ENCODE measurements around the gene CNP.

CNP gene

DNA sequence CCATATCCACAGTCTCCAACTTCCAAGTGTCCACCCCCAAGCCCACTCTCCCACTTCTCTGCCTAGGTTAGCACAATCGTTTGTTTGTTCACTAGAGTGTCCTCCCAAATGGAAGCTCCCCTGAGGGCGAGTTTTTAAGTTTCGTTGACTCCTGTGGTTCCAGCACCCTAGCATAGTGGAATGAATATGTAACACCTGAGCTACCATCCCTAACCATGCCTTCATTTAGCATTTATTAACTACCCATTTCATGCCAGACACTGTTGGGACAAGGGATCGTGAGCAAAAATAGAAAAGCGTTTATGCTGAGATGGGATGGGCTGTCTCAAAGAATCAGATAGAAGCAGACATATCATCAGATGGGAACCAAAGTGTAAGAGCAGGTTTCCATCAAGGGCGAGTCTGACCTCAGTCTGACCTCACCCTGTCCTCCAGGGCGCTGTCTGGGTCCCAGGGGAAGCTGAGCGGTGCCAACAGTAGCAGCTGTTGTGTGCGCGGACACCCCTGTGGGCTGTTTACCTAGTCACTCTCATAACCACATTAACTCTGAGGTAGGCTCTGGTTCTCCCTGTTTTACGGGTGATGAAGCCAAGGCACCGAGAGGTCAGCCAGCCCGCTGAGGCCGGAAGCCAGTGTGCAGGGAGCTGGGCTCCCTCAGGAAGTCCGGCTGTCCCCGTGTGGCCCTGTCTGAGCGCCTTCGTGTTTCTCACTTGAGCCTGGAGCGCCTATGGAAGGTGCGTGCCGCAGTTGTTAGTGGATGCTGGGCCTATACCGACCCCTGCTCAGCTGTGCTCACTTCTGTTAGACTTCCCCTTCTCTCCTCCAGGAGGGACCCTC lies 6.2 kb downstream of the CNP start:
- DNase-seq (ENCODE audit: low read depth in 2 of 2), result no peak

DNA sequence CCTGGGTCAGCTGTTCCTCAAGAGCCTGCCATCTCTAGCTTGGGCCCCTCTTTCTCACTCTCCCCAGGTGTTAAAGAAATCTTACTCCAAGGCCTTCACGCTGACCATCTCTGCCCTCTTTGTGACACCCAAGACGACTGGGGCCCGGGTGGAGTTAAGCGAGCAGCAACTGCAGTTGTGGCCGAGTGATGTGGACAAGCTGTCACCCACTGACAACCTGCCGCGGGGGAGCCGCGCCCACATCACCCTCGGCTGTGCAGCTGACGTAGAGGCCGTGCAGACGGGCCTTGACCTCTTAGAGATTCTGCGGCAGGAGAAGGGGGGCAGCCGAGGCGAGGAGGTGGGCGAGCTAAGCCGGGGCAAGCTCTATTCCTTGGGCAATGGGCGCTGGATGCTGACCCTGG lies 6.8 kb downstream of the CNP start:
- DNase-seq (ENCODE audit: low read depth in 2 of 2), result no peak

- DNase-seq (ENCODE audit: low read depth in 2 of 2), result no peak
Observed at GRCh38 chr17:41974031-41974430, 7.4 kb downstream of the CNP start.

DNA sequence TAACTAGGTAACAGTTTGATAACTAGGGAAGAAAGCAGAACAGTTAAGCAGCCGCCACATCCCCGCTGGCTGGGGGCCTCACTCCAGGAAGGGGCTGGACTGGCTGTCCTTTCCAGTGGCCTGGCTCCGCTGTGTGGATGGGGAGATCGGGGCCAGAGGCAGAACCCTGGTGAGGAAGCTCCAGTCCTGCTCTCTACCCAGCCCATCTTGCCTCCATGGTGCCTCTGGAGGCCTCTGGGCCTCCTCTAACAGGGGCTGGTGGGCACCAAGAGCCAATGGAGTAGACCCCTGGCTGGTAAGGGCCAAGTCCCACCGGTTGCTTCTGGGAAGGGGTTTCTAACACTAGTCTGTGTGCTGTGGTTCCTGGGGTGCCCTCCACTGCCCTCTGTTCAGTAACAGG lies 8.1 kb downstream of the CNP start:
- no peak for DNase-seq (ENCODE audit: low read depth in 2 of 2)

DNA sequence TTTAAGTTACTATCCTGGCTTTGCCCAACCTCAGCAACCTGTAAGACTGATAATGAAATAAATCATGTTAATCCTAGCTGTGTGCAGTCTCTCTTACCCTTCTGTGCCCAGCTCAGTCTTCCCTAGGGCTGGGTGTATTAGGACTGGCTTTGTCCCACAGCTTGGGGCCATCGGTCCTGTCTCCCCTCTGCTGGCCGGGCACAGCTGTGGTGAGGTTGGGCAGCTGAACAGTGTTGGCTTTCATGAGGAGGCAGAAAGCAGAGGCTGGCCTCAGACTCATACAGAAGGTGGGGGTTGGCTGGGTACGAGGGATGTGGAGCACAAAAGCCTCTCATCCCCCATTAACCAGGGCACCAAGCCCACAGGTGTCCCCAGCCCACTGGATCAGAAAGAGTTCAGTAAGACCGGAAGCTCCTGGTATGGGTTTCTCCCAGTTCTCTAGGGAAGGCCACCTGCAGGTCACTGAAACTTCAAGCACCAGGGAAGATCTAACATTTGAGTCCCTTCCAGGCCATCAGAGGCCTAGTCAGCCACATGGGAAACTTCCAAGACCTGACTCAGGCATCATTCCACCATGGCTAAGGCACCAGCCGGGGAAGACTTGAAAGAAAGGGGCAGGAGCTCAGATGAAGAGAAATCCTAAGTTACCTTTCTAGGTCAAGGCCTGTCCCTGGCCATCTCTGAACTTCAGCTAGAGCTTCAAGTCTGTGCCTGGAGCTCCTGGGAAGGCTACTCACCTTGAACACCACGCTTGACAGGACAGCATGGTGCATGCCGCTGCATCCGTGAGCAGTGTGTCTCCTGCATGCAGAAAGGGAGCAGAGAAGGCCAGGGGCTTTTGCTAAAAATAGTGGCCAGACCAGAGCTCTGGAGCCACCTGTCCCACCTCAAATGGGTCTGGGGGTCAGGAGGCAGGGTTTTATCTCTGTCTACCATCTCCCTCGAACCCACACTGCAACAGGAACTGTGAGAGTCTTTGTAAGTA lies 8.8 kb downstream of the CNP start:
- no peak for DNase-seq (ENCODE audit: low read depth in 2 of 2)

GRCh38 chr17:41976142-41976768 lies 9.7 kb downstream of the CNP start:
- DNase-seq (ENCODE audit: low read depth in 2 of 2), result no peak

DNA sequence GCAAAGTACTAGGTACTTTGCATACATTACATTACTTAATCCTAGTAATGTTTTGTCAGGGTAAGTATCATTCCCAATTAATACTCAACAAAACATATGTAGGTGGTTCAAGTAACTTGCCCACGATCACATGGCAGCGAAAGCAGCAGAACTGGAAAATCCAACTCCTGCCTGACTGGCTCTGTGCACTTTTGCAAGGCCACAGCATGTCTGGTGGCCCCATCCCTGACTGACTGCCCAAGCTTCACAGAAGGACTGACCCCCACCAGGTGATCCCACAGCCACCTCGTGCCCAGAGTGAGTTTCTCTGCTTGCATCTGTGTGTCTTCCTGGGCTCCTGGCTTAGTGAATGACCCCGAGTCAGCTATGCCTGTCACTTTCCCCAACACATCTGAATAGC lies 11.4 kb downstream of the CNP start:
- DNase-seq (ENCODE audit: low read depth in 2 of 2), result no peak

- no peak for DNase-seq (ENCODE audit: low read depth in 2 of 2)
Observed at GRCh38 chr17:41982026-41982760, 15.6 kb downstream of the CNP start.

DNA sequence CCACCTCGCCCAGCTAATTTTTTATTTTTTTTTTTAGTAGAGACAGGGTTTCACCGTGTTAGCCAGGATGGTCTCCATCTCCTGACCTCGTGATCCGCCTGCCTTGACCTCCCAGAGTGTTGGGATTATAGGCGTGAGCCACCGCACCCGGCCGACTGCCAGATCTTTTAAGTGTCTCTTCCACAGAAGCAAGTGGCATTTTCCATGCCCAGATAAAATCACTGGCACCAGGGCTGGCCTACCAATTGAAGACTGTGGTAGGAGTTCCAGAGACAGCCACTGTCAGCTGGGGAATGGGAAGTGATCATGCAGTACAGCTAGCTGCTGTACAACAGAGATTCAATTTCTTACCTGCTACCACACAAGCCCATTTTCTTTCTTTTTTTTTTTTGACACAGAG lies 17.9 kb downstream of the CNP start:
- no peak for DNase-seq (ENCODE audit: low read depth in 2 of 2)

DNA sequence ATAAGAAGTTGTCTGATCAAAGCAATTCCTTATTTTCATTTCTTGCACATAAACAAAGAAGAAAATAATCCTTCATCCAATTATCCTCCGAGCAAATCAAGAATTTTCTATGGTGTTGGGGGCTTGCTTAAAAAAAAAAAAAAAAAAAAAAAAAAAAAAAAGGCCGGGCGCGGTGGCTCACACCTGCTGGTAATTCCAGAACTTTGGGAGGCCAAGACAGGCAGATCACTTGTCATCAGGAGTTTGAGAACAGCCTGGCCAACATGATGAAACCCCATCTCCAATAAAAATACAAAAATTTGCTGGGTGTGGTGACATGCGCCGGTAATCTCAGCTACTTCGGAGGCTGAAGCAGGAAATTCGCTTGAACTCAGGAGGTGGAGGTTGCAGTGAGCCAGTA lies 19.3 kb downstream of the CNP start:
- no peak for DNase-seq (ENCODE audit: low read depth in 2 of 2)

DNA sequence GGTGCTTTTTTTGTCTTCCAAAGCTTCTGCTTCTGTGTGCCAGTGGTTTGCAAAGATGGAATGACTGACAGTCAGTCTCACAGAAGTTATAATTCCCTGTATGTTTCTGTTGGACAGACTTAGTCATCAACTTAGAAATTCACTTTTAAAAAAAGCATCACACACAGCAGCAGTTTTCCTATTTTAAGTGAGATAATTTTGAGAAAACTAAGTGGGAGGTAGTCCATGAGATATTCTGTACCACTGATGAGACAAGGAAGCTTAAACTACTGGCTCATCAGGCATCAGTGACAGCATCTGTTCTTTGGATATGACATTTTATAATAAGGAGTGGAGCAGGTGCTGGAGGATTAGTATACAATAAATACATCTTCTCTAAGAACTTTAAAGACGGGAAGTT lies 20.0 kb downstream of the CNP start:
- no peak for DNase-seq (ENCODE audit: low read depth in 2 of 2)

DNA sequence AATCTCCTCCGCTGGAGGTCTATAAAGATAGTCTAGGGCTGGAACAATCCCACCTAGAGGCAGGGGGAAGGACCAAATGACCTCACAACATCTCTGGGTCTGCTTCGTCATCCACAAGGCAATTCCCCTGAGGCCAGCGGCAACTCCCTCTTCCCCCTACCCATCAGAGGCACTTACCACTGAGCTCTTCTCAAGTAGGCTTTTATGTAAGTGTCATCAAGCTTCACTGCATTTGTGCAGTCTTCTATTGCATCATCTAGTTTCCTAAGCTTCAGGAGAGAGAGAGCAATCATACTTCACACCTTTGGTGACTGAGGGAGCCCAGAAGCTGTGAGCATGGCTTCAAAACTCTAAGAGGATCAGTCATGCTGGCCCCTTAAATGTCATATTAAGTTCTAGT lies 21.0 kb downstream of the CNP start:
- no peak for DNase-seq (ENCODE audit: low read depth in 2 of 2)

GRCh38 chr17:41988418-41988817 lies 21.8 kb downstream of the CNP start:
- no peak for DNase-seq (ENCODE audit: low read depth in 2 of 2)

DNA sequence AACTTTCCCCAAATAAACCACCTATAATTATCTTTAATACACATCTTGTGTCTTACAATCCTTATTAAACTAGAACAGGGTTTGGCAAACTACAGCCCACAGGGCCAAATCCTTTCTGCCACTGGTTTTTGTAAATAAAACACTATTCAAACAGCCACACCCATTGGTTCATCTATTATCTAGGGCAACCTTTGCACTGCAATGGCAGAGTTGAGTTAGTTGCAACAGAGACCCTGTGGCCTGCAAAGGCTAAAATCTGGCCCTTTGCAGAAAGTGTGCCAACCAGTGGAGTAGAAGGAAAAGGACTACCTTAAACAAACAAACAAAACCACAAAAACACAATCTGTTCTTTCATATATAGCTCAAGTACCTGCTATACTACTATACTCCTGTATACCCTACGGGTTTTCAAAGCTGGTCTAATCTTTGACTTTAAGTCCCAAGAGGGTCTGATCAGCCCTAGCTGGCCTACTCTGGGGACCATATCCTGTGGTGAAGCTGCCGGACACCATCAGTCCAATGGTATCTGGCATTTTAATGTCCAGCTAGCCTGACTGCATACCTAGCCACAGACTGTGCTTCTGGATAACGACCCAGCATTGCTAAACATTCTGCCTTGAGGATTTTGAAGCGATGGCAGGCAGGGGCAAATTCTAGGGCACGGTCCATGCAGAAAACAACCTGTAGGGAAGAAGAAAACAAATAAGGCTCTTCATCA lies 23.3 kb downstream of the CNP start:
- DNase-seq (ENCODE audit: low read depth in 2 of 2), result no peak

- DNase-seq (ENCODE audit: low read depth in 2 of 2), result no peak
Observed at GRCh38 chr17:41992576-41992975, 26.0 kb downstream of the CNP start.

DNA sequence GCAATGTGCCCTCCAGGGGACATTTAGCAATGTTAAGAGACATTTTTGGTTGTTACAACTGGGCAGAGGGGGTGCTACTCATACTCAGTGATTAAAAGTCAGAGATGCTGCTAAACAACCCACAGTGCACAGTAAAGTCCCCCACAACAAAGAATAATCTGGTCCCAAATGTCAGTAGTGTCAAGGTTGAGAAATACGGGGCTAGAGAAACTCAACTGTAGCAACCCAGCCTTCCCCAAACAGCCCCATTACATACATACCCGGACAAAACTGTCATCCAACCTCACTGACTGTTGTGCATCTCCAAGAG lies 30.2 kb downstream of the CNP start:
- no peak for DNase-seq (ENCODE audit: low read depth in 2 of 2)

DNA sequence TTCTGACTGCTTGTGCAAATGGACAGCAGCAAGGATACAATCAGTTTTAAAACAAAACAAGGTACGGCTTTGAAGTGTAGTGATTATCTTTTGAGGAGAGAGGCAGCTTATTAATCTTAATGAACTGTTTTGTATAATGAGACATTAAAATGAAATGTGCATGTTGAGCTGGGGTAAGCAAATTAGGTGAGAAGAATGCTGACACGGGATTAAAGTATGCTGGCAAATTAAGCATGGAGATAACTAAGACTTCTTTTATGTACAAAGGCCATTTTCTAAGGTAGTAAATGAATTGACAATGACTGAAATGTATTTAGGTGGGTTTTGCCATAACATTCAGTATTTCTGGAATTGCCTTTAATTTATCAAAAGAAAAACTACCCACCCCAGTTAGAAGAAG lies 31.9 kb downstream of the CNP start:
- no peak for DNase-seq (ENCODE audit: low read depth in 2 of 2)

DNA sequence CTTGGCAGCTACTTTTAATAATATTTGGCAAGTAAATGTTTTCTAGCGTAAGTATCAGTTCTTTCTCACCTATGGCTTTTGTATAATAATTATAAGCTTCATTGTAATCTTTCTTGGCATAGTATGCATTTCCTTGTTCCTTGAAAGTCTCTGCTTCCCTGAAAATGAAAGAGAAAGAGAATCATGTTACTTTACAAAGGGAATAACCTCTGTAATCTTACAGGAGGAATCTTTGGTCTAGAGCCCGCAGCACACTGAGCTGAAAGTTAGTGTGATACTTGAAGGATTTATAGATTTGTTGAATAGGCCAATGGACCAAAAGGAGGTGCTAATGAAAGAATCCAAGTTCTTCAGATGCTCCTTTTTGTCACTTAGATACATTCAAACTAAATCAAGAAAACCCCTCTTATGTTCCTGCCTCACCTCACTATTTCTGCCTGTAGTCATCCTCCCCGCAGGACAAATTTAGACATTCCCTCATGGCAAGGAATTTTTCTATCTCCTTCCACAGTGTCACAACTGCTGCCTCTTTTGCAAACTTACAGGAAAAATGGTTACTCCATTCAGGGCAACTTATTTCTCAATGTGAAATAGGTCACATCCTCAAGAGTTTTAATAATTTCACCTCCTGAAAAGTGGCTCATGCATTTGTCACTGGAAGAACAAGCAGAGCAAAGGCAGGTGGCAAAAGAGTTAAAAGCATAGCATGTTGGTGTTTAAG lies 34.0 kb downstream of the CNP start:
- DNase-seq (ENCODE audit: low read depth in 2 of 2), result no peak

GRCh38 chr17:42001729-42002128 lies 35.1 kb downstream of the CNP start:
- no peak for DNase-seq (ENCODE audit: low read depth in 2 of 2)

GRCh38 chr17:42002175-42002791 lies 35.7 kb downstream of the CNP start:
- DNase-seq (ENCODE audit: low read depth in 2 of 2), result no peak

All from activated CD8-positive, alpha-beta memory T cell treated with anti-CD3 and anti-CD28 coated beads for 4 hours (primary cell).